Mucosa of gallbladder (tissue), 1 donor: ENCODE data around the gene TBCA. TPM values are rescaled to one million over a fixed set of nuclear protein-coding genes. Genes with fewer than 3 reads are reported as not detected.

Source experiments
- DNase-seq: peaks from one replicate; pipeline ENCODE4 v3.0.0-alpha.2; 2020; ENCODE audit warnings: low spot score
- total RNA-seq: library from RNA; stranded (reverse); gene quantifications from one replicate; pipeline ENCODE4 v1.2.1, GENCODE V29; 2021
- donor health status: DM: no; HTN: no; CAD: no.

TBCA gene, protein sequence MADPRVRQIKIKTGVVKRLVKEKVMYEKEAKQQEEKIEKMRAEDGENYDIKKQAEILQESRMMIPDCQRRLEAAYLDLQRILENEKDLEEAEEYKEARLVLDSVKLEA
- total RNA-seq: 134 TPM

DNA sequence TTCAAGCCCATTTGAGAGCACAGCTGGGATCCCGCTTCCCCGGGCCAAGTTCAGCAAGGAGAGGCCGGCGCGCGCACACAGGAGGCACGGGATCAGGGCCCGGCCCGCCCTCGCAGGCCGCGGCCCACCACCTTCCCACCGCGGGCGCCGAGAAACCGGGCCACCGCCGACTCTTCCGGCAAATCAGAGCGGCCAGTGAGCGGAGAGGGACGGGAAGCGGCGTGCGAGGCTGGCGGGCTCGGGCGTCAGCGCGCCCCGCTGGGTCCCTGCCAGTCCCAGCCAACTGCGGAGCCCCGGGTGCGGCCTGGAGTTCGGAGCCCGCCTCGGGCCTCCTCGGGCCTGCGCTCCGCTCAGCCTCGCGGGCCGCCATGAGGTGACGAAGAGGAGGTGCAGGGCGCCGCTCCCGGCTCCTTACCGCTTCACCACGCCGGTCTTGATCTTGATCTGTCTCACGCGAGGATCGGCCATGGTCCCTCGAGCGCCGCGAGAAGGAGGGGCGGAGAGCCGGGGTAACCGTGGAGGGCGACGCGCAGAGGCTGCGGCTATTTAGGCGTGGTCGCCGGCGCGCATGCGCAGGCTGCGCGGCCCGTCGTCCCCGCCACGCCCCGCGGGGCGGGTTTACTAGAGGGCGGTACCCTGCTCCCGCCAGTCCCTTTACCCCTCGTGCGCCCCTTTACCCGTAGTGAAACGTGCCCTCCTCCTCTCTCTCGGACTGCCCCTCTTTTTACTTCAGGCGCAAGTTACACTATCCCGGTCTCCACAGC is at the start of gene TBCA:
TSS of gene TBCA (minus strand) at position 550 of the 764 bp plus-strand sequence. CDS start at position 468, 82 bp downstream.
- DNase-seq: peak; percentile 87

DNA sequence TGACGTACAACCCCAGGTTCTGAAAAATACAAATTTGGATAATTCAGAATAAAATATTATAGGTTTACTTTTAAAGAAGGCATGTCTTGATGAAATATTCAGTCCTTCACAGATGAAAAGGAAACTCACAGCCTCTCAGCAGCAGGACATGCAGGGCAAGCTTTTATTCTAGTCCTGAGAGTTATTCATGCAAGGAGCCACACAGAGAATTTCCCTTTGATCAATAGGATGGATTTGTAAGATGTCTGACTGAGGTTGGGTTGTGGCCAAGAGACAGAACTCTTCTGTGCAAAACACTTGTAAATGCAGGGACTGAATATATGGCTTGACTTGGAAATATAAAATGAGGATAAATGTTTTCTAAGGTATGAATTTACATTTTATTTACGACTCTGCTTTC is 48.8 kb upstream of the TBCA start:
- no peak for DNase-seq

- DNase-seq: no peak
These were observed 40.5 kb upstream of the TBCA start for GRCh38 chr5:77816686-77817085.

DNA sequence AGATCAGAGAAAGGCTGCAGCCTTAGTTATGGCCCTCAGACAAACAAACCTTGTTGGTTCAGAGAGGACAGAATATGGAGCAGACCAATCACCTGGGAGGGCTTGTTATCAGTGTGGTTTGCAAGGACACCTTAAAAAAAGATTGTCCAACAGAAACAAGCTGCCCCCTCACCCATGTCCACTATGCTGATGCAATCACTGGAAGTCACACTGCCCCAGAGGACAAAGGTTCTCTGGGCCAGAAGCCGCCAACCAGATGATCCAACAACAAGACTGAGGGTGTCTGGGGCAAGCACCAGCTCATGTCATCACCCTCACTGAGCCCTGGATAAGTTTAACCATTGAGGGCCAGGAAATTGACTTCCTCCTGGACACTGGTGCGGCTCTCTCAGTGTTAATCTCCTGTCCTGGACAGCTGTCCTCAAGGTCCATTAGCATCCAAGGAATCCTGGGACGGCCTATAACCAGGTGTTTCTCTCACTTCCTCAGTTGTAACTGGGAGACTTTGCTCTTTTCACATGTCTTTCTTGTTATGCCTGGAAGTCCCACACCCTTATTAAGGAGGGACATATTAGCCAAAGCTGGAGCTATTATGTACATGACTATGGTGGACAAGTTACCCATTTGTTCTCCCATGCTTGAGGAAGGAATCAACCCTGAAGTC is 36.9 kb upstream of the TBCA start:
- DNase-seq: no peak

- no peak for DNase-seq
These were observed 30.2 kb upstream of the TBCA start for GRCh38 chr5:77806213-77806843.

DNA sequence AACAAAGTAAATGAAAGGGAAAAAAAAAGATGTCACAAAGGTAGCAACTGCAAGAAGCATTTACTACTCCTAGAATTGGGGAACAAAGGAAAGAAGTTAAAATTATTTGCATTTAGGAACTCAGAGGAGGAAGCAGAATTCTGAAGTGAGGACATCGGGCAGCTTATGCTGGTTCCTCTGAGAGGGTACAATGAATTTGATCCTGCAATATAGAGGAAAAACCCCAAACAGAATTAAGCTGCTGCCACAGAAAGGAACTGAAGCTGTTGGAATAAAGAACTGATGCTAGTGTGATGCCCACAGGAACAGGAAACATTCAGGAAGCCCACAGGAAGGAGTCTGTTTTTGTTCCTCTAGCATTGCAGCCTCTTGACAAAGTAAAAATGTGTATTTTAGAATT is 22.3 kb upstream of the TBCA start:
- DNase-seq: no peak

GRCh38 chr5:77797136-77797535 is 21.0 kb upstream of the TBCA start:
- DNase-seq: no peak

DNA sequence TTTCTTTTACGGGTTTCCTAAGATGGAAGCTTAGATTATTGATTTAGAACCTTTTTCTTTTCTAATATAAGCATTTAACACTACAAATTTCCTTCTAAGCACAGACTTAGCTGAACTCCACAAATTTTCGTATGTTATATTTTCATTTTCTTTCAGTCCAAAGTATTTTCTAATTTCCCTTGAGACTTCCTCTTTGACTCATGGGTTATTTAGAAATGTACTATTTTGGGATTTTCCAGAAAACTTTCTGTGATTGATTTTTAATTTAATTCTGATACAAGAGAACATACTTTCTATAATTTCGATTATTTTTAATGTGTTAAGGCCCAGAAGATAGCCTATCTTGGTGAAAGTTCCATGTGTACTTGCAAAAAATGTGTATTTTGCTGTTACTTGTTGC is 19.7 kb upstream of the TBCA start:
- DNase-seq: no peak

GRCh38 chr5:77795268-77795667 is 19.1 kb upstream of the TBCA start:
- DNase-seq: no peak

- DNase-seq: no peak
These were observed 15.8 kb upstream of the TBCA start for GRCh38 chr5:77791926-77792325.

DNA sequence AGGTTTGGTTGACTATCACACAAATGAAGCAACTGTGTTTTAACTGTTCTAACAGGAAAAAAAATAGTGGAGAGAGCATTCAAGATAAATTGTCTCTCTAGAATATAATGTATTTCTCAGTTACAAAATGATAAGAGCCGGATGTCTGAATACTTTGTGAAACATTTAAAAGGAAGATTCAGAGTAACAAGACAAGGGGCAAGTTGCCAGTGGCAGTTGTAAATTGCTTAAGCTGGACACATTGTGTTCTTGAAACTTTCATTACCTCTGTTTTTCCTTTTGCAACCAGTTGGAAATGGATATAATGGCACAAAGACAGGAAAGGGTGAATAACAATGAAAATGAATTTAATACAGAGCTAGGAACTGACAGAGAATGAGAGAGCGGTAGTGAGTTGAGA is 15.2 kb upstream of the TBCA start:
- DNase-seq: no peak

DNA sequence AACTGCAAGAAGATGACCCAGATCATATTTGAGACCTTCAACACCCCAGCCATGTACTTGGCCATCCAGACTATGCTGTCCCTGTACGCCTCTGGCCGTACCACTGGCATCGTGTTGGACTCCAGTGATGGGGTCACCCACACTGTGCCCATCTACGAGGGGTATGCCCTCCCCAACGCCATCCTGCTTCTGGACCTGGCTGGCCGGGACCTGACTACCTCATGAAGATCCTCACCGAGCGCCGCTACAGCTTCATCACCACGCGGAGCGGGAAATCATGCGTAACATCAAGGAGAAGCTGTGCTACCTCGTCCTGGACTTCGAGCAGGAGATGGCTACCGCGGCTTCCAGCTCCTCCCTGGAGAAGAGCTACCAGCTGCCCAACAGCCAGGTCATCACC is 9.1 kb upstream of the TBCA start:
- DNase-seq: no peak

- no peak for DNase-seq
These were observed 8.6 kb upstream of the TBCA start for GRCh38 chr5:77784735-77785134.

DNA sequence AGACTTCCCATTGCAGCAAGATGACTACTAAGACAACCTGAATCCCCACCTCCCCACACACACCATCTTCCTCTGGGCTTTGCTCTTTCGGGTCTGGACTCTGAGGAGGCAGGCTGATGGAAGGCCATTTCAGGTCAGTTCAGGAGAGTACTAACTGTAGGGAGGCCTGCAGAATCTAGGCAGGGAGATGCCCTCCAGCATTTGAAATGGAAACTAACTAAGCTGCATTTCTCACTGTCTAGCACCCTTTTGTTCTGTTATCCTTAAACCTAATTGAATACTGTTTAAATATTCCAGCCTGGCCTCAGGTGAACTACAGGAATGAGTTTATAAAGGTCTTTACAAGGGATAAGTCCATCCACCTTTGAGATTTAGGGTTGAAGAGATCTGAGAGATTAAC is 4.9 kb upstream of the TBCA start:
- DNase-seq: no peak

DNA sequence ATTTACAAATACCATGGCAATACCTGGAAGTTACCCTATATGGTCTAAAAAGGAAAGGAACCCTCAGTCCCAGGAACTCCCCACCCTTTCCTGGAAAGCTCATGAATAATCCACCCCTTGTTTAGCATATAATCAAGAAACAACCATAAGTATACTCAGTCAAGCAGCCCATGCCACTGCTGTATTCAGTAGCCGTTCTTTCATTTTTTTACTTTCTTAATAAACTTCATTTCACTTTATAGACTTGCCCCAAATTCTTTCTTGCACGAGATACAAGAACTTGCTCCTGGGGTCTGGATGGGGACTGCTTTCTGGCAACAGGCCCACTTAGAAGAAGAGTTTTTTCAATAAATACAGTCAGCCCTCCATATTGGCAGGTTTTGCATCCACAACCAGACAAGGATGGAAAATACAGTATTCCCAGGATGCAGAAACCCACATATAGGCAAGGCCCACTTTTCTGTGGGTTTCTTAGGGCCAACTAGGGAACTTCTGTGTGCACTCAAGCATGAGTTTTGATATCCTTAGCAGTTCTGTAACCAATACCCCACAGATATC is 2.8 kb upstream of the TBCA start:
- DNase-seq: no peak

GRCh38 chr5:77778398-77778797 is 2.3 kb upstream of the TBCA start:
- no peak for DNase-seq

GRCh38 chr5:77777911-77778310 is 1.8 kb upstream of the TBCA start:
- no peak for DNase-seq

- DNase-seq: no peak
These were observed 1.2 kb upstream of the TBCA start for GRCh38 chr5:77777281-77777892.

DNA sequence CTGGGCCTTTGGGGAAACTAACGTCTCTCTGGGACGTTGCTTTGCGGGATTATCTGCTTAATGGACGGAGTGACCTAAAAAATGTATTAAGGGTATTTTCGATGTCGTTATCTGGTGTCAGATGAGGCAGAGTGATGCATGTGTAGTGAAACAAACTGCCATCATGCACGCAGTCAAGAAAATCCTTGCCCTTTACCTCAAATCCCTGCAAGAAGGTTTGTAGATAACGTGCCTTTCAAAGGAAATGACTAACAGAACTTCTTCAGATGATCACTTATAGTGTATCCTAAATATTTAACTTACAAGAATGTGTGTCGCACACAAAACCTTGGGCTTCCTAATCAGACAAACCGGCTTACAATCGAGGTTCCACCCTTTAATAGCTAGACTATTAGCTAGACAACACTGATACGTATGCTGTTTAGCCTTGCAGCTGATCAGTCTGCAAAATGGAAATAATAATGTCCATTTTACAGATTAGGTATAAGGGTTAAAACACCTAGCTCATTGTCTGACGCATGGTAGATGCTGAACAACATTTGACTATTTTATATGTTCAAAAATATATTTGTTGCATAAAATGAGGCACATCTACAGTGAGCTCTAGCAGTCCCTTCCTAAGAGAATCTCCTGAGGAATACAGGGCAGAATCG is 541 bp upstream of the TBCA start:
- no peak for DNase-seq

GRCh38 chr5:77774981-77775789 is 954 bp downstream of the TBCA start:
- no peak for DNase-seq
